ENCODE data around the gene ITSN1. TPM values are rescaled to one million over a fixed set of nuclear protein-coding genes. Genes with fewer than 3 reads are reported as not detected.
A peak's percentile ranks its signal among the peaks of the same experiment; 100 is the strongest.

The ITSN1 gene
- total and polyA plus RNA-seq, 2 of the 13 experiments (the other 11 are each of a cell fraction or from before 2014, with no cell fraction given) = 26.1 to 33.8 TPM

GRCh38 chr21:33642027-33642895 lies at the start of gene ITSN1 (continued):
- TF ChIP-seq, protein P1, sequence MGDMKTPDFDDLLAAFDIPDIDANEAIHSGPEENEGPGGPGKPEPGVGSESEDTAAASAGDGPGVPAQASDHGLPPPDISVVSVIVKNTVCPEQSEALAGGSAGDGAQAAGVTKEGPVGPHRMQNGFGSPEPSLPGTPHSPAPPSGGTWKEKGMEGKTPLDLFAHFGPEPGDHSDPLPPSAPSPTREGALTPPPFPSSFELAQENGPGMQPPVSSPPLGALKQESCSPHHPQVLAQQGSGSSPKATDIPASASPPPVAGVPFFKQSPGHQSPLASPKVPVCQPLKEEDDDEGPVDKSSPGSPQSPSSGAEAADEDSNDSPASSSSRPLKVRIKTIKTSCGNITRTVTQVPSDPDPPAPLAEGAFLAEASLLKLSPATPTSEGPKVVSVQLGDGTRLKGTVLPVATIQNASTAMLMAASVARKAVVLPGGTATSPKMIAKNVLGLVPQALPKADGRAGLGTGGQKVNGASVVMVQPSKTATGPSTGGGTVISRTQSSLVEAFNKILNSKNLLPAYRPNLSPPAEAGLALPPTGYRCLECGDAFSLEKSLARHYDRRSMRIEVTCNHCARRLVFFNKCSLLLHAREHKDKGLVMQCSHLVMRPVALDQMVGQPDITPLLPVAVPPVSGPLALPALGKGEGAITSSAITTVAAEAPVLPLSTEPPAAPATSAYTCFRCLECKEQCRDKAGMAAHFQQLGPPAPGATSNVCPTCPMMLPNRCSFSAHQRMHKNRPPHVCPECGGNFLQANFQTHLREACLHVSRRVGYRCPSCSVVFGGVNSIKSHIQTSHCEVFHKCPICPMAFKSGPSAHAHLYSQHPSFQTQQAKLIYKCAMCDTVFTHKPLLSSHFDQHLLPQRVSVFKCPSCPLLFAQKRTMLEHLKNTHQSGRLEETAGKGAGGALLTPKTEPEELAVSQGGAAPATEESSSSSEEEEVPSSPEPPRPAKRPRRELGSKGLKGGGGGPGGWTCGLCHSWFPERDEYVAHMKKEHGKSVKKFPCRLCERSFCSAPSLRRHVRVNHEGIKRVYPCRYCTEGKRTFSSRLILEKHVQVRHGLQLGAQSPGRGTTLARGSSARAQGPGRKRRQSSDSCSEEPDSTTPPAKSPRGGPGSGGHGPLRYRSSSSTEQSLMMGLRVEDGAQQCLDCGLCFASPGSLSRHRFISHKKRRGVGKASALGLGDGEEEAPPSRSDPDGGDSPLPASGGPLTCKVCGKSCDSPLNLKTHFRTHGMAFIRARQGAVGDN (CRISPR knock-in tag; IDR thresholded peaks at IDR 0.05) = peak; percentile 54
- no peak for TF ChIP-seq TBL1XR1 (IDR thresholded peaks at IDR 0.05; ENCODE audit: borderline replicate concordance, low read length, partially characterized antibody)
- TF ChIP-seq SRF (IDR thresholded peaks at IDR 0.05; ENCODE audit: low read depth, low read length) = no peak
- no peak for TF ChIP-seq EED (CRISPR knock-in tag; IDR thresholded peaks at IDR 0.05)
- TF ChIP-seq SMARCC2 (IDR thresholded peaks at IDR 0.05) = no peak
- TF ChIP-seq ZNF570 (CRISPR knock-in tag; IDR thresholded peaks at IDR 0.05; ENCODE audit: borderline replicate concordance) = no peak
- no peak for TF ChIP-seq ZNF850 (CRISPR knock-in tag; conservative IDR thresholded peaks at IDR 0.05)
- 0 out of 2 replicates have a peak, but pooled peaks have one; percentile 10 for TF ChIP-seq ZMYM3 (CRISPR knock-in tag; IDR thresholded peaks at IDR 0.05)
- TF ChIP-seq ATM (IDR thresholded peaks at IDR 0.05; ENCODE audit: borderline replicate concordance) = no peak
- peak; percentile 51; the same call in 1 of the 2 replicates for TF ChIP-seq MIER3 (CRISPR knock-in tag; IDR thresholded peaks at IDR 0.05; ENCODE audit: borderline replicate concordance)
- TF ChIP-seq ZNF746 (CRISPR knock-in tag; IDR thresholded peaks at IDR 0.05) = peak; percentile 80; the same call in 1 of the 2 replicates
- TF ChIP-seq KAT8 (CRISPR knock-in tag; IDR thresholded peaks at IDR 0.05) = peak; percentile 22; the same call in 1 of the 2 replicates
- TF ChIP-seq ZNF788 (CRISPR knock-in tag; IDR thresholded peaks at IDR 0.05; ENCODE audit: borderline replicate concordance) = peak; percentile 53; the same call in 1 of the 2 replicates
- TF ChIP-seq ISL2 (CRISPR knock-in tag; IDR thresholded peaks at IDR 0.05) = no peak
- no peak for TF ChIP-seq NFE2 (CRISPR knock-in tag; IDR thresholded peaks at IDR 0.05)
- TF ChIP-seq HMG20B (CRISPR knock-in tag; conservative IDR thresholded peaks at IDR 0.05) = 0 out of 2 replicates have a peak, but pooled peaks have one; percentile 31
- TF ChIP-seq ZMAT3 (CRISPR knock-in tag; conservative IDR thresholded peaks at IDR 0.05) = peak; percentile 17; the same call in 1 of the 2 replicates
- TF ChIP-seq ESRRA (CRISPR knock-in tag; IDR thresholded peaks at IDR 0.05; ENCODE audit: low read depth) = no peak
- TF ChIP-seq KMT2B (CRISPR knock-in tag; IDR thresholded peaks at IDR 0.05) = peak; percentile 57; the same call in 1 of the 2 replicates
- no peak; the same call in 1 of the 2 replicates for TF ChIP-seq SP1 (IDR thresholded peaks at IDR 0.05)
- TF ChIP-seq SP1 (CRISPR knock-in tag; IDR thresholded peaks at IDR 0.05) = peak; percentile 80; the same call in 1 of the 2 replicates
- TF ChIP-seq TBX3 (IDR thresholded peaks at IDR 0.05; ENCODE audit: borderline replicate concordance) = peak; percentile 40; the same call in 1 of the 2 replicates
- peak; percentile 96; the same call in 1 of the 2 replicates for TF ChIP-seq ELF4 (CRISPR knock-in tag; IDR thresholded peaks at IDR 0.05; ENCODE audit: borderline replicate concordance)
- TF ChIP-seq ZNF382 (CRISPR knock-in tag; IDR thresholded peaks at IDR 0.05; ENCODE audit: borderline replicate concordance) = no peak
- TF ChIP-seq CBX1 (IDR thresholded peaks at IDR 0.05; ENCODE audit: low read depth) = no peak
- no peak; the same call in 1 of the 2 replicates for TF ChIP-seq ZNF501 (CRISPR knock-in tag; IDR thresholded peaks at IDR 0.05)
- no peak for TF ChIP-seq CCAR2 (optimal IDR thresholded peaks at IDR 0.05; ENCODE audit: low read depth, low read length)
- no peak for TF ChIP-seq SIX1 (CRISPR knock-in tag; IDR thresholded peaks at IDR 0.05; ENCODE audit: borderline replicate concordance)
- TF ChIP-seq ZNF562 (CRISPR knock-in tag; IDR thresholded peaks at IDR 0.05; ENCODE audit: borderline replicate concordance) = no peak
